AG10803 (cell line): ENCODE data around the gene DNAL1.
A peak's percentile ranks its signal among the peaks of the same experiment; 100 is the strongest.

Experiments
- DNase-seq: peaks from one replicate; pipeline ENCODE4 v3.0.0; 2010; ENCODE audit warnings: low read depth
- H3K4me3 ChIP-seq: 2 replicates; pipeline ENCODE4 v1.5.1; 2011; ENCODE audit warnings: mild to moderate bottlenecking, low read length, control low read depth
- TF ChIP-seq, protein P1 (sequence below): conservative IDR thresholded peaks from 2 replicates; pipeline ENCODE4 v1.5.1; 2011; ENCODE audit warnings: mild to moderate bottlenecking, low read length, control low read depth, inconsistent platforms

Gene DNAL1

DNA sequence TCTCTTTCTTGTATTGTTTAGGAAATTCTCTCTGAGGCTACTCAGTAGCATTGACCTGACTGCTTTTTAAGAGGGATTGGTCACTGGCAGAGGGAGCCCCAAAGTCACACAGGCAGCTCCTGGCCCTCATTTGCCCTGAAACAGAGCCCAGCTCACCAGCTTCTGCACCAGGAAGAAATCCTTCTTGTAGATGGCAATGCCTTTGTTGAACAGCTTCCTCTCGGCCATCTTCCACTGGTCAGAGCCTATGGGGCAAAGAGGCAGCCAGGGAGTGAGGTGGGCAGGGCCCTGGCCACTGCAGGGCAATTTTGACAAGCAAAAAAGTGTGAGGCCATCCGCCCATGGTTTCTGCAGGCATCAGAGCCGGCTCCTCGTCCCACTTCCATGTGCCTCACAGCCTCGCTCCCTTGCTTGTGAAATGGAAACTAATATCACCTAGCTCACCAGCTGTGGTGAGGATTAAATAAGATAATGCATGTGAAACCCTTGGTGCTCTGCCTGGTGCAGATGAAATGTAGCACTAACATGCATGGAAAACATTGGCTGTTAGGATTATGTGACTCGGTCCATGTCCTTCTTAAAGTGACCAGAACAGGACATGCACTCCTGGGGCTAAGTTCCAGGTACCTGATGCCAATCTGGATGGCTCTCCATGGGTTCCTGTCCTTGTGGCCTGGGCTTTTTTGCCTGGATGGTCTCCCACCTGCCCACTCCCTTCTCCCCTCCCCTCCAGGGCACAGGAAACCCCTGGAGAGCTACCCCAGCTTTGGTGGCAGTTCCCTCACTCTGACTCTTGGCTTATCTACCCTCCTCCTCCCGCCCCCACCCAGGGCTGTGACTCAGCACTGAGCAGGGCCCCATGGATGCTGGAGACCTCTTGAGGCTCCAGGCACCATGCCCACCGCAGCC is 80.6 kb downstream of the DNAL1 start:
- no peak for DNase-seq
- H3K4me3 ChIP-seq = no peak overlapping the region
- TF ChIP-seq, protein P1, sequence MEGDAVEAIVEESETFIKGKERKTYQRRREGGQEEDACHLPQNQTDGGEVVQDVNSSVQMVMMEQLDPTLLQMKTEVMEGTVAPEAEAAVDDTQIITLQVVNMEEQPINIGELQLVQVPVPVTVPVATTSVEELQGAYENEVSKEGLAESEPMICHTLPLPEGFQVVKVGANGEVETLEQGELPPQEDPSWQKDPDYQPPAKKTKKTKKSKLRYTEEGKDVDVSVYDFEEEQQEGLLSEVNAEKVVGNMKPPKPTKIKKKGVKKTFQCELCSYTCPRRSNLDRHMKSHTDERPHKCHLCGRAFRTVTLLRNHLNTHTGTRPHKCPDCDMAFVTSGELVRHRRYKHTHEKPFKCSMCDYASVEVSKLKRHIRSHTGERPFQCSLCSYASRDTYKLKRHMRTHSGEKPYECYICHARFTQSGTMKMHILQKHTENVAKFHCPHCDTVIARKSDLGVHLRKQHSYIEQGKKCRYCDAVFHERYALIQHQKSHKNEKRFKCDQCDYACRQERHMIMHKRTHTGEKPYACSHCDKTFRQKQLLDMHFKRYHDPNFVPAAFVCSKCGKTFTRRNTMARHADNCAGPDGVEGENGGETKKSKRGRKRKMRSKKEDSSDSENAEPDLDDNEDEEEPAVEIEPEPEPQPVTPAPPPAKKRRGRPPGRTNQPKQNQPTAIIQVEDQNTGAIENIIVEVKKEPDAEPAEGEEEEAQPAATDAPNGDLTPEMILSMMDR = no peak

DNA sequence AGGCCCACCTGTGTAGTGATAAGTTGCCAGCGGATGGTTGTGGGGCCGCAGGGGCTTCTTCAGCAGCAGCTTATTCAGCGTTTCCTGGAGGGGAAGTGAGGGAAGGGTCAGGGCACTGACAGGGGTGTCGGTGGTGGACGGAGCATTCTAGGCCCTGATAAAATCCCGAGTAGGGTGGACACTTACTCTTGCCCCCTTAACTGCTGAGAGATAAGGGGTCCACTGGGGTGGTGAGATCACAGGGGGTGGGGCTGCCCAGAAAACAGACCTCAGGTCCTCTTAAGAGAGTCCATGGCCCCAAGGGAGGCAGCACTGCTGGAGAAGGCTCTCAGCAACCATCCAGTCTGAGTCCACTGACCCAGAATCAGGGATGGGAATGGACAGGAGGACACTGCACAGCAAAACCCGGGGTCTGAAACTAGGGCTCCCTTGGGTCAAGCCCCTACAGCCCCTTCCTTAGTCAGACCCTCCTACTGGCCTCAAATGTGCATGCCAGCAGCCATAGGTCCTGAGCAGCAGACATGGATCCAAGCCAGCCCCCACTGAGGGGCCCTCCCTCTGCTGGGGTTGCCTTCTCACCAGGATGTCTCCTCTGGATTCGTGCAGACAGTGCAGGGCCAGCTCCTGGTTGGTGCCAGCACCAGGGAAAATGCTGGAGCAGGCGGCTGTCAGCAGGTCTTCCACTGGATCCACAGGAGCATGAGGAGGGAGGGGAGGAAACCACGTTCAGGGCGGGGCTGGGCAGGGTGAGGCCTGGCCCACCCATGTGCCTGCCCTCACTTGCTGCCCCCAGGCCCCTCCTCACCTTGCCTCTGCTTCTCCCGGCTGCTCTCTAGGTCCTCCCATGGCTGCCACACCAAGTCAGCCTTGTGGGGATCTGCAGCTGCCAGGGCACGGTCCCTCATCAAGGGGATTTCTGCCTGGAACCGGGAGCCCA is 81.5 kb downstream of the DNAL1 start:
- no peak for DNase-seq
- H3K4me3 ChIP-seq = no peak overlapping the region
- TF ChIP-seq, protein P1 = no peak

DNA sequence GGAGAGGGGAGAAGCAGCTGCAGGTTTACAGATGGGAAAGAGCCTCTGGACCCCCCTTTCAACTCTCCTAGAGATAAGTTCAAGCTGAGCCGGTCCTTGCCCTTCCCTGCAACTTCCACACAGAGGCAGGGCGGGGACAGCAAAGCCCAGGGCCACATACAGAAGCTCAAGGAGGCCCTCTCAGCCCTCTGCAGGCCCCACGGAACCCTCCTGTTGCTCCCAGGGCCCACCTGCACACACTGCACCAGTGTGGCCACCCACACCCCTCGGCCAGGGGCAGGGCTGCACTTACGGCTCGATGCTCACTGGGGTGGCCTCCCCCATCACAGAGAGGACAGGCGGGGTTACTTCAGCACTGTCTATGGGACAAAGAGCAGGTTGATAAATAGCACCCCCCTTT is 82.4 kb downstream of the DNAL1 start:
- TF ChIP-seq, protein P1 = no peak
- H3K4me3 ChIP-seq = no peak overlapping the region
- no peak for DNase-seq

DNA sequence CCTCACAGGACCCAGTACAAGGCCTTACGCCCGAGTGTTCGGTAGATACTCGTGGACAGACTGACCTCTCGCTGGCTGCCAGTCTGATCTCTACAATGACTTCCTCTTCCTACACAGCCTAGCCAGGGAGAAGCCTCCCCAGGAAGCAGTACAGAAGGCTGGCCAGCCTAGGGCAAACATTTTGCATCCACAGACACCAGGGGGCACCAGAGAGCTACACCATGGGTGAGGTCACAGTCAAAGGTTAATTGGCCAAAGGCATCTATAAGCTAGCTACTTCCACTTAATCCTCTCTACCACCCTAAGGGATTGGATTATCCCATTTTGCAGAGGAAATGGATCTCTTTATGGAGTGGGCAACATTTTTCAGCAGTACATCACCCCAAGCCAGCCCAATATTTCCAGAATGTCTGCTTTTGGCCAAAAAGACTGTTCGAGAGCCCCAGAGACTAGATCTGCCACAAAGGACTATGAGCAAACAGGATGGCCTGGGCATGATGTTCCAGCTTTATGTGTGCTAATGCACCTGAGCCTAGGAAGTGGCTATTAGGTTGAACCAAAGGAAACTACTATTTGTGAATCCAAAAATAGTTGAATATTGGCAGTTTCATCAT is 84.0 kb downstream of the DNAL1 start:
- TF ChIP-seq, protein P1 = peak; percentile 97
- no peak overlapping the region for H3K4me3 ChIP-seq
- peak; percentile 69 for DNase-seq

DNA sequence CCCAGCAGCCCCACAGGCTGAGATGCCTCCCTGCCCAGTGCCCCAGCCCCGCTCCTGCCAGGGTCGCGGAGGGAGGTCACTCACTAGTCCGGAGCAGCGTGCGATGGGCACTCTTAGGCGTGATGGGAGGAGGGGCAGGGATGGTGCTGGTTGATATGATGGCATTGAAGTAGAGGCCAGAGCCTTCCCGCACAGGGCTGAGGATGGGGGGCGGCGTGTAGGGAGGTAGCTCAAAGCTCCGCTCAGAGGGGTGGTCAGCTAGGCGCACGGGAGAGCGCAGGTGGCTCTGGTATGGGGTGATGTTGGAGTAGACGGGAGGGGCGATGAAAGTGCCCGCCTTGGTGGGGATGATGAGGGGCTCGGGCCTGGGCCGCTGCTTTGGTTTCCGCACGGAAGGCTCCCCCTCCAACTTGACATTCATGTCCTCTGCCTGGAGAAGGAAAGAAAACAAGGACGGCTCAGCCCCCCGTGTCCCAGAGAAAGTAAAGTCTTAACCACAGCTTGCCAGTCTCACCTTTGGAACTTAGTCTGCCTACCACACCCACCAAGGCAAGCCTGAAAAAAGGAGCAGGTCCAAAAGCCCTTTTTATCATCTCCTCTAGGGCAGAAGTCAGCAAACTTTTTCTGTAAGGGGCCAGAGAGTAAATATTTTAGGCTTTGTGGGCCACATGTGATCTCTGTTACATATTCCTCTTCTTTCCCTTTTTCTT is 84.9 kb downstream of the DNAL1 start:
- no peak for DNase-seq
- TF ChIP-seq, protein P1 = no peak
- H3K4me3 ChIP-seq = no peak overlapping the region

DNA sequence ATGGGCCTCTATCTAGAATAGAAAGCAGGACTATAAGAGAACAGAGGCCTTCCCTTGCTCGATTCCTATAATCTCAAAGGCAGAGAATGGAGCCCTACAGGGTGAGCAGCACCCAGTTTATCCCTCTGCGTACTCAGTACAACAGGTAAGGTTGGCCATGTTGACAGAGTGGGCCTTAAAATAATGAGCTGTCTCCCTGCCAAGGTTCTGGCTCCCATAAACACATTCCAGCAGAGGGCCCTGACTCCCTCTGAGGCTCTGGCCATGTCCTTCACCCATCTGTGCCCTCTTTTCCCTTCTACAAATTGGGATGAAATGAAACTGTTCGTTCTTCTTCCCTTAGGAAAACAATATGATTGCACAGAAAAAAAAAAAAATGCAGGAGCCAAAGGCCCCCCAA is 86.3 kb downstream of the DNAL1 start:
- no peak for DNase-seq
- H3K4me3 ChIP-seq = no peak overlapping the region
- TF ChIP-seq, protein P1 = no peak
